Measurements from ENCODE around the gene VPS35L.

The VPS35L gene

GRCh38 chr16:19654147-19654546, 98.6 kb downstream of the VPS35L start:
- ChIA-PET CTCF (interaction anchor here (0.6 kb wide), 1 partner anchor 11 kb away, joined by 3 read pairs; no protein-coding TSS in a partner anchor), POLR2A (ENCODE audit: low non-redundant PET) (no interaction called here)
- no peak for DNase-seq (ENCODE audit: low spot score)
- no peak for TF ChIP-seq CTCF (conservative IDR thresholded peaks at IDR 0.05; ENCODE audit: low read depth)
- H3K27ac ChIP-seq, result no peak overlapping the region

- ChIA-PET CTCF (no interaction called here), POLR2A (ENCODE audit: low non-redundant PET) (interaction anchor here (0.5 kb wide), 1 partner anchor 1259 kb away, joined by 3 read pairs; no protein-coding TSS in a partner anchor)
- TF ChIP-seq CTCF (conservative IDR thresholded peaks at IDR 0.05; ENCODE audit: low read depth), result no peak
- H3K27ac ChIP-seq, result no peak overlapping the region
- no peak for DNase-seq (ENCODE audit: low spot score)
These were observed 99.8 kb downstream of the VPS35L start for GRCh38 chr16:19655242-19655777.

GRCh38 chr16:19657831-19658230, 102.3 kb downstream of the VPS35L start:
- ChIA-PET POLR2A (ENCODE audit: low non-redundant PET) (no interaction called here), CTCF (interaction anchor here (0.6 kb wide), 2 partner anchors 8 kb away, joined by 4 read pairs; no protein-coding TSS in a partner anchor)
- no peak for TF ChIP-seq CTCF (conservative IDR thresholded peaks at IDR 0.05; ENCODE audit: low read depth)
- H3K27ac ChIP-seq, result no peak overlapping the region
- no peak for DNase-seq (ENCODE audit: low spot score)

GRCh38 chr16:19659554-19659953, 104.1 kb downstream of the VPS35L start:
- CTCF ChIA-PET, result interaction anchor here (0.6 kb wide), 1 partner anchor 202 kb away, joined by 5 read pairs; no protein-coding TSS in a partner anchor

GRCh38 chr16:19660432-19660831, 104.9 kb downstream of the VPS35L start:
- no peak for DNase-seq (ENCODE audit: low spot score)
- ChIA-PET CTCF (no interaction called here), POLR2A (ENCODE audit: low non-redundant PET) (no interaction called here)
- H3K27ac ChIP-seq, result no peak overlapping the region
- no peak for TF ChIP-seq CTCF (conservative IDR thresholded peaks at IDR 0.05; ENCODE audit: low read depth)

More at GRCh38 chr16:19659554-19659953, 104.1 kb downstream of the VPS35L start:
- no peak for DNase-seq (ENCODE audit: low spot score)
- no peak overlapping the region for H3K27ac ChIP-seq
- POLR2A ChIA-PET (ENCODE audit: low non-redundant PET), result no interaction called here
- no peak for TF ChIP-seq CTCF (conservative IDR thresholded peaks at IDR 0.05; ENCODE audit: low read depth)

- CTCF ChIA-PET, result no interaction called here
These were observed 106.8 kb downstream of the VPS35L start for GRCh38 chr16:19662351-19662750.

More at GRCh38 chr16:19662351-19662750, 106.8 kb downstream of the VPS35L start:
- no peak for TF ChIP-seq CTCF (conservative IDR thresholded peaks at IDR 0.05; ENCODE audit: low read depth)
- no peak for DNase-seq (ENCODE audit: low spot score)
- POLR2A ChIA-PET (ENCODE audit: low non-redundant PET), result no interaction called here
- H3K27ac ChIP-seq, result no peak overlapping the region
